ENCODE data around the gene MAML3.

Gene MAML3

DNA sequence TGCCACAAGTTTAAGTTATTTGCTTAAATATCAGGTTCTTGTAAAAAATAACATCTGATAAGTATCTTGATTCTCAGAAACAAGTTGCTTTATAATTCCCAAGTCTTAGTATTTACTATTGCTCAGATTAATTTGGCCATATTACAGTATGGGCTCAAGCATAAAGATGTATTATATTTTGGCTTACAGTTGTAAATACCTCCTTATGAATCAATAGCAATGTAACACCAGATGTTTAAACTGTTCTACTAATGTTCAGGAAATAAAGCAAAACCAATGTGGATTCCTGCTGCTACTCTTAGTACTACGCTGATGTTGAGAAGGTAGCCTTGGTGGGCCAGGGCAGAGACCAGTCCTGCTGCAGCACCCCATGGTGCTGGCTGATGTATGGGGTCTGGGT is 385.6 kb downstream of the MAML3 start:
- no peak for DNase-seq

DNA sequence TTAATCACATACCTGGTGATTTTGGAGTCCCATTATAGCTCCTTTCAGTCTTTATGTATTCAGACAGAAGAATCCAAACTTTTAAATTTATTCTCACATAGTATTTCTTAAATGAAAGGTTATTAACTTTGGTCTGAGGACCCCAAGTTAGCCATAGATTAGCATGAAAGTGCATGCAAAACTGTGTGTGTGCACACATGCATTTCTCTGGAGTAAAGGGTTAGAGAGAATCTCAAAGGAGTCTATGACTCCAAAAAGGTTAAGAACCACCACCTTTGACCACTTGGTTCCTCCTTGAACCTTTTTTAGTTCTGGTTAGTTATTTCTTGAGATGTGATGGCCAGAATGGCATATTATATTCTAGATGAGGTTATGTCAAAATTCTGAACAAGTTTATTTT is 386.4 kb downstream of the MAML3 start:
- DNase-seq: no peak

DNA sequence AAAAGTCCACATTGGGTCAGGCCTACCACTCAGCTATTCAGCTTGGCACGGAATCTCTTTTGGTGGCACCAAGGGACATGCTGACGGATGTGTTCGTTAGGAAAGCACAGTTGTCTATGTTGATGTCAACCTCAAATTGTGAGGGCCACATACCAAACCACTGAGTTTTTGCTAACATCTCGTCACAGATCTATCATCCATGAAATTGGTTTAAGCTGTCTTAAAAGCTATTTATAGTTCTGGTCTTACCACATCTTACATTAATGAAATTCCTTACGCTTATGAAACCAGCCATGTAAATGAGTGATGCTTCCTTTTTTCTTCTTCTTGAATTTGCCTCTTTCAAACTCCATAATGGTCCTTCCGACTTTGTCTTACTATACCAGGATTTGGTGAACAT is 386.8 kb downstream of the MAML3 start:
- no peak for DNase-seq

DNA sequence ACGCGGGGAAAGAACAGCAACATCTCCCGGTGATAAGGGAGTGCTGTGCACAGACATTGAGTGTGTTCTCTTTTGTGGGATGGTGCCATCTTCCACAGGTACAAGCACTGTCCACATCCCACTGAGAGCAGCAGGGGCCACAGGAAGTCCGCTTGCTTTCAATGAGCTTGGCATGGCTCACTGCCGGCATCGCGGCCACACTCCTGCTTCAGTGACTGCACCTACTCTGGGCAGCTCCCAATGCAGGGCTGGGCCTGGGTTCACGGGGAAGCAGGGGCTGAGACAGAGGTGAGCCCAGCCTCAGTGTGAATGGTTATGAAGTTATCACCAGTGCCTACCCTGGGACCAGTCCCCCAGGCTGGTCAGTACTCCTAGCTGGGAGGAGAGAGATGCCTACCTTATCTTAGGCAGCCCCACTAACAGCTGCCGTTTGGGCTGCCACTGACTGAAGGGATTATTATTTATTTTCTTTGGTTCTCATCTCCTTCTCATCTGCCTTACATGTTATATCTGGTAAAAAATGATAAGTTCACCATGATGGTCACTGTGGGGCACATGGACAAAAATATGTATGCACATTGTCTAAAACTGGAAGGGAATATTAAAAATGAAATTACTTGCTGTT is 389.2 kb downstream of the MAML3 start:
- no peak for DNase-seq

DNA sequence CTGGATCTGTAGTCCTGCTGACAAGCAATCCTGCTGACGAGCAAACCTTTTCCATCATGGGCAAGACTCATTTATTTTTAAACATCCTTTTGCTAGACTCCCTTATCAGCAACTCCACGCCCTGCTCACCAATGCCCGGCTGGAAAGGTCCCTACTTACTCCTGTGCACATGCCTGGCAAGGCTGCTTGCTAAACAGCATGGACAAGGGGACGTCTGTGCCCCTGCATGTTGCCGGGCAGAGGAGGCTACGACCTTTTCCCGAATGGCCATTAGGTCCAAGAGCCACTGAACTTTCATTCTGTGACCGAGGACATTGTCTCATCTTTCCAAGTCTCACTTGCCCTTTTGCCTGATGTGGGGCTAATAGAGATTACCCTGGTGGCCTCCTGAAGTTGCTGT is 389.8 kb downstream of the MAML3 start:
- no peak for DNase-seq

DNA sequence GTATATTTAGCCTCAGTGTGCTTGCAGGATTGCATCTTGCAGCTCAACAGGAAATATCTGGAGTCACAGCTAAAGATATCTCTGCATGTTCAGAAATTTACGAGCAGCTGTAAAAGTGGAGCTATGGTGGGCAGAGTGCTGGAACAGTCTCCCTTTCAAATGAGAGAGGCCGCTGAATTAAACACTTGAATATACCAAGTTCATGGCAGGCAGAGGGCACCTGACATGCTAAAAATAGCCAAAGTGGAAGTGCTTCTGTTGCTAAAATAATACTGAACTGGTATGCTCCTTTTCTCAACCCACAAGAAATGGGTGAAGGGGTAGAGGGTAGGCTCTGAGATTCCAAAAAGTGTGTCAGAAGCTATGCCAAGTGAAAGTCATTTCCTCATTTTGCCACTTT is 390.3 kb downstream of the MAML3 start:
- DNase-seq: no peak

DNA sequence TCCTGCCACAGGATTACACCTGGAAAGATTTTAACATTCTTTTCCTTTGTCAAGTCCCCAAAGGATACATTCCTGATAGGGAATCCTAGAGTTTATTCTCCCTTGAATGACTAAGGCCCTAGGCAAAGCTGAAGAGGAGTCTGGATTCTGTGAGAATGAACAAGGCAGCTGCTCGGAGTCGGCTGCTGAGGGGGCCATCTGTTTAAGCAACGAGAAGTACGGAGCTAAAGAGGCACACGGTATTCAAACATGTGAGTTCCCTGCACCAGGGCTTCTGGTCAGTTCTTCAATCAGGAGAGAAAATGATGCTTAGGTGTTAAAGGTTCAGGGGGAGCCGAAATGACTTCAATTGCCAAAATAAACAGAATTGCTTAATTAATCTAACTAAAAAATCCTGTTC is 390.8 kb downstream of the MAML3 start:
- no peak for DNase-seq

DNA sequence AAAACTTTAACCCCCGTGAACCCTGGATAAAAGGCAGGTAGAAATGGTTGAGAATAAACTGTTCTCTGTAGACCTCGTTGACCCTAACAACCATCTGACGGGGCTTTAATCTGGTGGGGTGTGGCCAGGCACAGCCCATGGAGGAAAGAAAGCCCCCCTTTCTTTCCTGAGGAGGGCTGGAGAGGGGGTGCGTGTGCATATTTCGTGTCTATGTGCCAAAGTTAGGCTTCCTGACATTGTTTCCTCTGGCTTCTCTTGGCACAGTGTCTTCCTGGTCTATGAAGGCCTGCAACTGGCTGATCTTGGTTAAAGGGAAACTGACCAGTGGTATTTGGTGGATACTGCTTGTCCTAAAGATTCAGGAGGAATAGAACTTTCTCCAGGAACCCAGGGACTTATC is 391.3 kb downstream of the MAML3 start:
- DNase-seq: no peak

DNA sequence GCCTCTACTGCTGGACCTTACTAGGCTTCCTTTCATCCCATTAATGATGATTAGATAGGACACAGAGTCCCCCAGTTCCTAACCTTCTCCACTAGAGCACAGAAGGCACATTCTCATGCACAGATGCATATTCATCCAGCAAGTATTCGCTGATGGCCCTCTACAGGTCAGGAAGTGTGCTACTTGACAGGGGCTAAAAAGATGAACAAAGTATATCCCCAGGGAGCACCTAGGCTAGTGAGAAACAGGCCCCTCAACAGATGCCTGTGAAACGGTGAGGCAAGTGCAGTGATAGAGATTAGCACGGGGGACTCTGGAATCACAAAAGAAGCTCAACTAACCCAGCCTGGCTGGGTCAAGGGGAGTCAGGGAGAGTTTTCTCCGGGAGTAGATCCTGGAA is 392.5 kb downstream of the MAML3 start:
- no peak for DNase-seq

DNA sequence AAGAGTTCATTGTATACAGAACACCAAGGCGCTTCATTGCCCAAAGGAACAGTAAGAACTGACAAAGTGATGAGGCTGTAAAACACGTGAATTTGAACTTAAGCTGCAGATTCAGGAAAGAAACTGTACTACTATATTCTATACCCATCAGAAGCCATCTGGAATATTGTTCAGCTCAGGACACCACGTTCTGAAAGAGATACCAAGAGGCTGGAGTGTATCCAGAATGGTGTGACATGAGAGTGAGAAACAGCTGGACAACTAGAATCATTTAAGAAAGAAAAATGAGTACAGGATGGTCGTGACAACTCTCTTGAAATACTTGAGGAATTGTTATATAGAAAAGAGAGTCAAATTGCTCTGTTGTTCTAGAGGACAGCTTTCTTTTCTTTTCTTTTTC is 393.4 kb downstream of the MAML3 start:
- no peak for DNase-seq

DNA sequence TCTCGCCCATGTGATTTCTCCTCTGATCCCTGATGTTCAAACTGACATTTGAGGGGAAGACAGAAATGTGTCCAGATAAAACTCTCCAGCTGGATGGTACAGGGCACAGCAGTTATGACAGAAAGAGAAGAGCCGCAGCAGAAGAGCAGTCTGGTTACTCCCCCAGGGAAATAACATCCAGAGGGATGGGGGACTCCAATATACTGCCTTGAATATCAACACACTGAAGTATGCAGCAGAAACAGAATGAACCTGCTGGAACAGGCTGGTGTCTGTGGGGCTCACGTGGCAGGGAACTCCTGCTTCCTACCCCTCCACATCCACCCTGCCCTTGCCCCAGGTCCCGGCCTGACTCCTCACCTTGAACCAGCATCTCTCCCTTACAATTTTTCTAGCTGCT is 394.9 kb downstream of the MAML3 start:
- no peak for DNase-seq

DNA sequence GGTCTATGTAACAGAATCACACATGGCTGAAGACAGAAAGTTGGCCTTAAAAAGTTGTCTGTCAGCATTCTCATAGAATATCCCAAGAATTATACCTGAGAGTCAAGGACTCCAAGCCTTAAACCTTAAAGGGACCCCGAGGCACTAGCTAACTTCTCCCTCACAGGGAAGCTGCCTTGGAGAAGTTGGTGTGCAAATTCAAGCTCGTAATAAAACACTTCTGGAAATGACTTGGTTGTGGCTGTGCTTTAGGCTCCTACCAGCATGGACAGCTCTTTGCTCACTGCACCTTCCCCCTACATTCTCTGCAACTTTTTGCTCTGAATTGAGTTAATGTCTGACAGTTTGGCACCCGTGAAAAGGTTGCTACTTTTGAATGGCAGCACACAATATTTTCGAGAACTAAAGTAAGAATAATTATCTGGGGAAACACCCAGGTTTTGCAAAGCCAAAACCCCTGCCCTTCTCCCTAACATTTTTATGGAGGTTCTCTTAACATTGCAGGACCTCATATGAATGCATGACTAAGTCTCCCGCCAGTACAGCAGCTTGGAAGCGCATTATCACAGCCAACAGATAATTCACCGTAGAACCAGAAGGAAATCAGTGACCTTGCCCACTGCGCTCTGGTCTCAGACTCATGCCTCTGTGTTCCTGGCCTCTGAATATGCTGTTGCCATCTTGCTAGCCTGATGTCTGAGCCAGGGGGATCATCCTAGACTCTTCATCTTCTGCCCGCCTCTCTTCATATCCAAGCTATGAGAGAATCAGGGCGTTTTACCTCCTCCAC is 397.4 kb downstream of the MAML3 start:
- no peak for DNase-seq

DNA sequence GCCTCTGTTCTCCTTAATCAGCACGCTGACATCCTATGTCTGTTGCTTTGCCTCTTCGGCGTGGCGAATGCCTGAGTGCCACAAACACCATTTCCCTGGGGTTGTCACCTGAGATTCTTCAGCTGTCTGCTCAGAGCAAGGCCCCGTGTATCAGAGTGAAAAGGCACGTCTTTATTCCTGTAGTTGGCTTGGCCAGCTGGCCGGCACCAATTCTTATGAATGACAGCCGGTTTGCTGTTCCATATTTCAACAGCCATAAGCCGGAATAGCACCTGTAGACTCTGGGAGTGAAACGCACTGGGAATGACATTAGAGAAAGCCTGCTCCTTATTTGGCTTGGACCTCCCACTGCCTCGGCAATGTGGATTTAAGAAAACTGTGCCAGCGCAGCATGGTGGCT is 399.0 kb downstream of the MAML3 start:
- no peak for DNase-seq

DNA sequence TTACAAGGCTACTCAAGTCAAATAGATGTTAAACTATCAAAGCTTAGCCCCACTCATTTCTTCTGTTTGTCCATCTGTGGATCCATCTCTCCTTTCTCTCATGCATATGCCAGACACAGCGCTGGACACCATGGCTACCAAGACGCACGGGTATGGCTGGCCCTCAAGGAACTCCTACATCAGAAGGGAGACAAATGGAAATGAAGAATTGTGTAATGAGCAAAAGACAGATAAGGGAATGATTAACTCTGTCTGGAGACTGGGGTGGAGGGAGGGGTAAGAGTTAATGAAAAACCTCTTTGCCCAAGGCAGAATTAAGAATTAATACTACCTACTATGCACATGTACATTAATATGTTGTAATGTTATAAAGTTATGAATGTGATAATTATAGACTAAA is 400.3 kb downstream of the MAML3 start:
- no peak for DNase-seq

DNA sequence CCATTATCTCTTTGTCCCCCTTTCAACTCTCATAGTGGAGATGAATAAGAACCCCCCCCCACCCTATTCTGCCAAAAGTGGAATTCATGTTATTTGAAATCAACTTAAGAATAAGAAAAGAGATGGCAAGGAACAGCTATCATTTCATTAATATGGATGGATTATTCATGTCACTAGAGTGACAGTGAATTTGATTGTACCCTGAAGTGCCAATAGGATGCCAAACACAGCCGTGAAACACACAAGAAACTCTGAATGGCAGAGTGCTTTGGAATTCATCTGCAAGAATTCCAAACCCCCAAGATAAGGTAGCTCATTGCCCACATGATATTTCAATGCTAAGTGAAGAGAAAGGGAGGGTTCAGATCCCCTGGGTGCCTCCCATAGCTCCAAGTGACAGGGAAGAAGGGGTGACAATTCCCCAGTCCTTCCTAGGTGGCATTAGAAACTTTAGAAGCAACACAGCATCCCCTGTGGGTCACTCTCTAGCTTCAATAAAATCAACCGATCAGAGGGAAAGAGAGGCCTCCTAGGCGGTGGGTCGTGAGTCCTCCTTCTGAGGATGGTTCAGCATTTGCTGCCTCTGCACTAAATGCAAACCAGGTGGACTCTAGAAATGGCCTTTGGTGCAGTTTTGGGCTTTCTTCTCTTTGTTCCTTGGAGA is 404.0 kb downstream of the MAML3 start:
- DNase-seq: no peak

DNA sequence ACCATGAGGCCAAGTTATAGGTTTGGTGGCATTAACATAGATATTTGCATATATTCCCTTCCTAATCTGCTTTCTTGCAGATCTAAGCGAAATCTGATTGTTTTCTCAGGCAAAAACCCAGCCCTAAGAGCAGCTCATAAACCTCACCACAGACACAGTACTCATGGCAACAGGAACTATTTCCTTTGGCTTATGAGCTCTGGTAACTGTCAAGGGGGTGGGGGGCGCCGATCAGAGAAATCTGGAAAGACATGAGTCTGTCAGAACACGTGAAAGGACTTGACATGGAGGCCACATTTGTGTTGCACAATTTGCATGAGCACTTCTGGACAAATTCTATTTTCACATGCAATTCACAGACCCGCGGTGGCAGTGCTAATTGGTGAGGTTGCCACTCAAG is 404.6 kb downstream of the MAML3 start:
- no peak for DNase-seq

DNA sequence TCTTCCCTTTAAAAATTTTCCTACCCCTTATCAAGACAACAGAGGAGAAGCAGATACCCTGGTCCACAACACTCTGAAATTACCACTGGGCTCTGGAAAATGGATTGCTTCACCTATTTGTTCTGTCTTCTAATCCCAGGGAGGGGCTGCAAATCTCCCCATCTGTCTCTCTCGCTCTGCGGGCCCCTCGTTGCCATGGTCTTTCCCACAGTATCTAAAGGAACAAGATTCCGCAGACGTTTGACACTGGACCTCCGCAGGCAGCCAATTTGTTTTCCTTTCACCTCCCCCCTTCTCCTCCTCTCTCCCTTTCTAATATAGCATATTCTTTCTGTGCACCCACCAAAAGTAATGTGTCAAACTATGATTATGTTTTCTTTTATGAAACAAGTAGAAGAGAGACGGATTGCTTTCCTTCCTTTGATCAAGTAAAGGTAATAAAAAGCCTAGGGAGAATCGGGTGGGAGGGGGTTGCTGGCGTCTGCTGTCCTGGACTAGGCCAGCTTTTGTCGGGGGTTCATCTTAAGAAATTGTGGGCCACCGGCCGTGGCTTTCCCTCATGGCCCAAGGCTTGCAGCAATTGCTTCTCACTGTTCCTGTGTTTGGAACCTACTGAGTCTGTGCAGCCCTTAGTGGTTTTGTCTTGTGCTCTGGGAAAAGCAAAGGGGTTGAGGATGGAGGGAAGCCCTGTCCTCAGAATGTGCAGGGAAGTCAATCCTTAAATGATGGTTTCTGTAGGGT is 407.4 kb downstream of the MAML3 start:
- no peak for DNase-seq

DNA sequence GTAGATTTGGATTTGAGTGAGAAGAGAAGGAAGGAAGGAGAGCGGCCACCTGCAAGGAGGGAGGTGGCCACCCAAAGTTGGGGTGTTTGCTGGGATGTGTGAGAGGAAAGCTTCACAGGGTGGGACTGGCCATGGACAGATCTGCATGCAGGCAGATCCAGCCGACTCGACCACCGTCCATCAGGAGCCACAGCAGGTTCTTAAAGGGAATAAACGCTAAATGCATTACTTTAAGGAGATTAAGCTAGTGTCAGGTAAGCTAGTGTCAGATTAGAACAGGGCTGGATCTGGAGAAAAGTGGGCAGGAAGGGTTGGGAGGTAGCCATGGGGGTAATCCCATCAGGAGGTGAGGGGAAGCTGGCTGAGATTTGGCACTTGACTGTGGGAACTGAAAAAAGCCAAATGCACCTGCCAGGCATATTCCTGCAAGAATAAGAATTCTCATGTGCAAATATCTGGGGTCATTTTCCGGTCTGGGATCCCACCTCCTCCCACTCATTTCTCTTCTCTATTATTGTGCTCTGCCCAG is 408.8 kb downstream of the MAML3 start:
- no peak for DNase-seq

DNA sequence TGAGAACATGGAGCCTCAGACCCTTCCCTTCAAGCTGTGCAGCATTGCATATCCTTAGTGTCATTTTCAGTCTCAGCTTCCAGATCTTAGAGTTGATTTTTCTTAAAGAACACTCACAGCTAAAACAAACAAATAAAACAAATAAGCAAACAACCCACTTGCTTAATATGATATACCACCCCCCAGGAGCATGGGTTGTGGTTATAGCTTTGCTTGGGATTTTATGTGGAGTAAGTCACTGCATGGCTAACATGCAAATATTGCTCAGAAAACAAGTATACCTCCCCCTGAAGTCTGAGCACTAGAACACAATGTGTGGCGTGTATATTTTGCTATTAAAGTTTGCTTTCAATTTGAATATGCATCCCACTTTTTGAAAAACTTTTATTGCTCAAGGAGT is 409.8 kb downstream of the MAML3 start:
- no peak for DNase-seq

DNA sequence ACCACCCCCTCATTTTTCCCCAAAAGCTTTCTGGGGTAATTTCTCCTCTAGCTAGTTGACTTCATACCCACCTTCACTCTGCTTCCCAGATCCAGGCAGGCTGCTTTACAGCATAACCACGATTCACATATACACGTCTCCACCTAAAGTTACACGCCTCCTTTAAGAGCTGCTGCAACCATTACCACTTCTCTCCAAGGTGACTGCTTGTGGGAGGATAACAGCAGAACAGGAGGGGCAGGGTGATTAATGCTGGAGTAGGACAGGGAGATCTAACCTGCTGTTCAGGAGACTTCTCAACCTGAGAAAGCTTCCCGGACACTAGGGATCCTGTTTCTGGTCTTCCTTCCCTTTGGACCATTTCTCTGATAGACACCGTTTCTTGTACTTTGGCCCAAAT is 411.0 kb downstream of the MAML3 start:
- DNase-seq: no peak

DNA sequence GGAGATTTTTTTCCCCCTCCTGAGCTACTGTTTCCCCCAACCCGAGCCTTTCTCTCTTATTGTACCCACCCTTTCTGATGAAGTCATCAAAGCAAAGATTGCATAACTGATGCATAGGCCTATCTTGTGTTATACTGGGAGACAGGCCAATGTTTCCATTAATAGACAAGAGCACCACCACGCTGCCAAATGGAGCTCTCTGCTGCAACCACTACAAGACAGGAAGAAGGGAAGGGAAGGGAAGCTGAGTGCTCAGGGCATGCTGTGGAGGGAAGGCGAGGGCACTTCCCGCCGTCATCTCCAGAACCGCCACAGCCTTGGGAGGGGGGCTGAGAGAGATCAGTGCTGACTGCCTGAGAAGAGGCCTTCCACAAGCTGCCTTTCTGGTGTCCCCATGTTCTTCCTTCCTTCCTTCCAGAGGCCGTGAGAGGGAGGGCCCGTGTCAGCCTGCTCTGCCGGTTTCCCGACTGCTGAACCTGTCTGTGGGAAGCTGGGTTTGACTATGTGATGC is 413.4 kb downstream of the MAML3 start:
- DNase-seq: peak in 1 of 2 donors; percentile 14

DNA sequence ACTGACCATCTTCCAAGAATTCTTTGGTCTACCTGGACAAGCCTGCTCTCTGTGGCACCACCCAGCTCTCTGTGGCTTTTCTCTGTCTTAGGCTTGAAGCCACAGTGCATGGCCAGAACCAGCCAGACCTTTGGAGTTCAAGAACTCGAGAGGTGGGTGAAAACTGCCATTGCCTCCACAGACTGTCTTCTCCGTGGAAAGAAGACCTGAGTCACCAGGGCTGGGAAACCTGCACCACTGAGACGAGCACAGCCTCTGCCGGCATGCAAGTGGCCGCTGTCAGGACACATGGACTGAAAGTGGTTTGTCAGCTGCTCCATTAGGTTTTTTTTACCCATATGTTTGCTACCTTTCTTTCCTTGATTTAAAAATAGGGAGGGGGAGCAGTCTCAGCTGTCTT is 413.9 kb downstream of the MAML3 start:
- DNase-seq: no peak

Measured in CD4-positive, alpha-beta T cell treated with Interleukin-1 beta for 1 hour (primary cell).